Measurements from ENCODE around the gene MAN1B1.
"Not testable (repeated sequence)": the region's sequence is repeated elsewhere in the genome, so short reads cannot be mapped to it uniquely, and the experiment has no call there.

MAN1B1 gene

GRCh38 chr9:137052998-137053943 is 33.5 kb upstream of the MAN1B1 start:
- DNase-seq, result no peak

- no peak for DNase-seq
Measured at GRCh38 chr9:137053944-137054931, 32.5 kb upstream of the MAN1B1 start, which contains the start of gene ENTPD2. Gene ENTPD2 (minus strand): TSS chr9:137054061. CDS start chr9:137053997, 64 bp downstream.

GRCh38 chr9:137054932-137055384 is 31.8 kb upstream of the MAN1B1 start:
- DNase-seq, result no peak

GRCh38 chr9:137055385-137056364 is 31.1 kb upstream of the MAN1B1 start:
- peak; percentile 73 for DNase-seq

DNA sequence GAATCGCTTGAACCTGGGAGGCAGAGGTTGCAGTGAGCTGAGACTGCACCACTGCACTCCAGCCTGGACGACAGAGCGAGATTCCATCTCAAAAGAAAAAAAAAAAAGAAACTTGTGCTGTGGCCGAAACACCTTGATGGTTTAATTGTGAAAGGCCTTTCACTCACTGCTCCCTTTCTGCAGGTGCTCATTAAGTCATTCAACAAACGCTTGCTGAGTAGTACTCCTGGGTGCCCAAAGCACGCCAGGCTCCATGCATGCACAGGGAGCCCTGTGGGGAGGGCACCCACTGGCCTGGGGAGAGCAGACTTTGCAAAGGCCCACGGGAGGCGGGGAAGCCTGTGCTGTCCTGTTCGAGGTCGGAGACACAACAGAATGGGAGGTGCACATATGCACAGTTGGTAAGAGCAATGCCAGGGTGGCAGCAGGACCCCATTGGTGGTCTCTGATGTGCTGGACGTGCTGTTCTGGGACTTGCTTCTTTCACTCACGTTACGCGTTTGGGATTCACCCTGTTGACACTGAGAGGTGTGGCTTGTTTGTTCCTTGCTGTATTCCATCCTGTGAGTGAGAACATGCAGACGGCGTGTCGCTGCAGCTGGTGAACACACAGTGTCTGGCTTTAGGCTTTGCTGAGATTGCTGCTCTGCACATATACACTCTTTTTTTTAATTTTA is 29.9 kb upstream of the MAN1B1 start:
- no peak for DNase-seq

GRCh38 chr9:137057545-137057944 is 29.2 kb upstream of the MAN1B1 start:
- DNase-seq, result peak; percentile 61

DNA sequence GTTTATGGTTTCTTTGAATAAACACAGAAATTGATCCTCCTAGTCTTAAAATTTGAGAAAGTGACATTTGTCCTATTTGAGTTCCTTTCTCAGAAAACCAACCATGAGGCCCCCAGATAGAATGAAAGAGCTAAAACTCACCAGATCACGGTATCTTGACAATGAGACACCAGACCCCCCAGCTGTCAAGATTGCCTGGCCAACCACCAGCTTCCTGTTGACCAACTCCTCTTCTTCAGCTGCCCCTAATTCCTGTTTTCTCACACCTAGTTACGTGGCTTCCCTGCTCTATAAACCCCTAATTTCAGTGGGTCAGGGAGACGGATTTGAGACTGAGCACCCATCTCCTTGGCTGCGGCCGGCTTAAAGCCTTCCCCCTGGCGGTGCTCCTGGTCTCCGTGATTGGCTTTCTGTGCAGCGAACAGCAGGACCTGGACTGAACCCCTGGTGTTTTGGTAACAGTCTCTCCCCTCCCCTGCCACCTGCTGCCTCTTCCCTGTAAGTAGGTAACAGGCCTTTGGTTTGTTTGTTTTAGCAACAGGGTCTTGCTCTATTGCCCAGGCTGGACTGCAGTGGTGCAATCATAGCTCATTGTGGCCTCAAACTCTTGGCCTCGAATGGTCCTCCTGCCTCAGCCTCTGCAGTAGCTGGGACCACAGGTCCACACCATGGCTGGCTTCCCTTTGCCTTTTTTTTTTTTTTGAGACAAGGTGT is 28.1 kb upstream of the MAN1B1 start:
- no peak for DNase-seq

DNA sequence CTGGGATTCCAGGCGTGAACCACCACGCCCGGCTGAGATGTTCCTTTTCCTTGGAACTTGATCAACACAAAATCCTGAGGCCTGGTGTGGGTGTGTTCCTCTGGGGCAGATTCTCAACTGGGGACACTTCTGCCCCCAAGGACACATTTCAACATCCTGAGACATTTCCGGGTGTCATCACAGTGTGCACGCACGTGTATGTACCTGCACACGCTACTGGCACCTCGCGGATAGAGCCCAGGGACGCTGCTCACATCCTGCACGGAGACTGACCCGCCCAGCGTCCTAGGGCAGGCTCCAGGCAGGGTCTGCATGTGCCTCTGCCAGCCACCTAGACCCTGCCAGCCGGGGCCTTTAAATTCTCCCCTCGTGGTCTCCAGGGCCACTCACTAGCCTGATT is 24.4 kb upstream of the MAN1B1 start:
- no peak for DNase-seq

GRCh38 chr9:137062798-137063197 is 24.0 kb upstream of the MAN1B1 start:
- not testable (repeated sequence) for DNase-seq

DNA sequence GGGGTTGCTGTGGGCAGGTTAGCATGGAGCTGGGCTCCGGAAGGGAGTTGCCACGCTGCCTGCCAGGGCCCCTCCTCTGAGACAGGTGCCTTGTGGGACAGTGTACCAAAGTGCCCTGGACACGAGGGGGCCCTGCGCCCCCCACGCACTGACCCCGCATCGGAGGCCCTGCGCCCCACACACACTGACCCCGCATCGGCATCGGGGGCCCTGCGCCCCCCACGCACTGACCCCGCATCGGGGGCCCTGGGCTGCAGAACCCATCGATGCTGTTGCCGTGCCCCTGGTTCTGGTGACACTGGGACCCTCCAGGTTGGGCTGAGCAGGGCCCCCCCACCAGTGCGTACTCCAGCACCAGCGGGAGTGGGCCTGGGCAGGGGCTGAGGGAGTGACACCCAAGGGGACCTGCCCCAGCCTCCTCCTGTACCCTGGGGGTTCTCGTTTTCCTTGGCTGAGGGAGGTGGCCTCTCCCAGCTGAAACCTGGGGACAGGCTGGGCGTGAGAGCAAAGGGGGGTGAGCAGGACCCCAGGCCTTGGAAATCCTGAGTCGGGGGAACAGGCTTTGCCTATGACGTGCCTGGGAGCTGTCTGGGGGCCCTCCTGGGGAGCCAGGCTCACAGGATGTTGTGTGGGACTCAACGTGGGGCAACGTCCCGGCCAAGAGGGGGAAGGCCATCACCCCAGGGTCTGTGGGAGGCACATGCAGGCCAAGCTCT is 23.3 kb upstream of the MAN1B1 start:
- DNase-seq, result no peak

- no peak for DNase-seq
Measured at GRCh38 chr9:137064027-137064879, 22.5 kb upstream of the MAN1B1 start.

GRCh38 chr9:137064880-137065164 is 22.0 kb upstream of the MAN1B1 start:
- DNase-seq, result no peak

DNA sequence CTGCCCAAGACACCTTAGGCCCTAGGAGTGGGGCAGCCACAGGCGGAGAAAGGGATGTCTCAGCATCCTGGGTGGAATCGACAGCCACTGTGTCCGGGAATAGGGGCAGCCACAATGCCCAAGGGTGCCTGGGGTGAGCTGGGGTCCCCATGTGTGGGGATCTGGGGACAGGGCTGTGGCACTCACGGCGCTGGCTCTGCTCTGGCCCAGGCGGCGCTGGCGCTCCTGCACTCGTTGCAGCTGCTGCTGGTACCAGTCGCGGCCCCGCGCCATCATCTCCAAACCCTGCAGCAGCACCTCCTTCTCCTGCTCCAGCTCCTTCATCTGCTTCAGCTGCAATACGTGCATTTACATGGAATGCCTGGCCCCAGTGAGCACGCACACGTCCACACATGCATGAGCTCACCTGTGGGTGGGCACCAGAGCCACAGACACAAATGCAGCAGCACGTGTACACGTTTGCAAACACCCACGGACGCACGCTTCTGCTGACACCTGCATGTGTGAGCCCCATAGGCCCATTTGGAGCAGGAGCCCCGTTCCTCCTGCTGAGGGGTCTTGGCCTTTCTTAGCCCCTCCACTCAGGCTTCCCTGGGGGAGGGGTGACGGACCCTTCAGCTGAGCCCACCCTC is 21.3 kb upstream of the MAN1B1 start:
- DNase-seq, result no peak

DNA sequence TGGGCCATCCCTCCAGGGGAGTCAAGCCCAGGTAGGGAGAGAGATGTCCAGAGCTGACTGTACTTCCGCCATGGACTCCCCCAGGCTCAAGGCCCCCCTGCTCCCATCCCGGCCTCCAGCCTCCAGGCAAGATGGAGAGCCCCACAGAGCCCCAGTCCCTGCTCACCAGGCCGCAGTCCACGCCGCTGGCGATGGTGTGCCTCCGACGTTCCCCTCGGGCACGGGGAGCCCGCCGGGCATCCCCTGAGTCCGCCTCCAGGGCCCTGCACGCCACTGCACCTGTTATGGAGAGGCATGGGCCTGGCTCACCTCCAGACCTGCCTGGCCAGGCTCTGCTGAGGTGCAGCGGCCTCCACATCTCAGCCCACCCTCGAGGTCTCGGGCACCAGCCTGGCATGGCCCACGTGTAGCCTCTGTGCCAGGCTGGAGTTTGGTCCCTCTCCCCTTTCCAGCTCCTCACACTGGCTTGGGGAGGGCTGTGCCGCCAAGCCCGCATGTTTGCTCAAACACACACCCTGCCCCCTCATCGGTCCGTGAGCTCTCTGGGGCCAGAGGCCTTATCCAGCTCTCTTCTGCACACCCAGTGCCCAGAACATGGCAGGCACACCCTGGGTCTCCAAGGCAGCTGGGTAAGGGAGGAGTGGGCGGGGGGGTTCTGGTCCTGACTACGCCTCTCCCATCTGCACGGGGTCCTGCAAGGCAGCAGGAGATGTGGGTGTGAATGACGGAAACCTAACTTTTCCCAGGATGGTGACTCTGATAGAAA is 20.5 kb upstream of the MAN1B1 start:
- DNase-seq, result no peak

DNA sequence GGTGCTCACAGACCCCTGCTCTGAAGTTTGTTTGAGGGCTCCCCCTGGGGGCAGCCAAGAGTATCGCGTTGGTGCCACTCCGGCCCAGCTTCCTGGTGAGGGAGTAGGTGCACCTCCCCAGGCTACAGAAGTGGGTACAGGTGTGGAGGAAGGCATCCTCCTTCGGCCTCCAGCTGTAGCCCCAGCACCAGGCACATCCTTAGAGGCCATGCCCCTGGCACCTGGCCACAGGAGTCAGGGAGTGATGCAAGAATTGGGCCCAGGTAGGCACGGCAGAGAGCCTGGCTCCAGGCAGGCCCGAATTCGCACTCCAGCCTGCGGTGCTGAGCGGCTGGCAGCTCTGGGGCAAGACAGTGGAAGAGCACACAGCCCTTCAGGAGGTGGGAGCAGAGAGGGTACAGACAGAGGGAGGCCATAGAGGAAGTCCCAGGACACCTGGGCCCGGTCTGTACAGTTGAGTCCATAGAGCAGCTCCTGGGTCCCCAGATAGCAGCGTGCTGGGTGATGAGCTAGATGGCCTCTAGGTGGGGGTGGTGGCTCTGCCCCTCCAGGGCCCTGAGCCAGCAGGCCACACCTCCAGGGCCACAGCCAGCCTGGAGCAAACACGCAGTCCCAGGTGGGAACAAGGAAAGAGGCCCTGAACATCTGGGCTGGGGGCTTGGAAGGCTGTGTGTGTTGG is 18.8 kb upstream of the MAN1B1 start:
- DNase-seq, result peak; percentile 37

GRCh38 chr9:137068539-137069507 is 18.0 kb upstream of the MAN1B1 start:
- DNase-seq, result no peak

Measured in NCI-H446 treated with DMSO at 0.1 percent for 48 hours (cell line).